Endothelial cell of umbilical vein (primary cell): ENCODE data around the gene CACNA1S.
A peak's percentile ranks its signal among the peaks of the same experiment; 100 is the strongest.

ENCODE experiments used
- CTCF ChIP-seq, 2 donors: IDR thresholded peaks; 1 replicate in 1 of 2; 2 replicates in 1 of 2; pipeline ENCODE4 v1.5.1; 2011; ENCODE audit warnings: low read length in 2 of 2, mild to moderate bottlenecking in 2 of 2, moderate library complexity in 2 of 2, control low read depth in 1 of 2, inconsistent platforms in 1 of 2, low read depth in 1 of 2; ENCODE audit not compliant: insufficient read depth in 1 of 2; ENCODE audit errors: extremely low read depth in 1 of 2
- EZH2 ChIP-seq: IDR thresholded peaks from 2 replicates; pipeline ENCODE4 v1.6.1; 2012; ENCODE audit warnings: borderline replicate concordance, low read depth, mild to moderate bottlenecking, moderate library complexity, low read length, inconsistent platforms; ENCODE audit not compliant: severe bottlenecking
- FOS ChIP-seq: IDR thresholded peaks from 2 replicates; pipeline ENCODE4 v1.6.1; 2011; ENCODE audit warnings: mild to moderate bottlenecking, low read length, moderate library complexity, borderline replicate concordance; ENCODE audit not compliant: insufficient read depth
- GATA2 ChIP-seq: IDR thresholded peaks from 2 replicates; pipeline ENCODE4 v1.7.0; 2011; ENCODE audit warnings: low read depth, mild to moderate bottlenecking, moderate library complexity, mixed read lengths, low read length; ENCODE audit not compliant: insufficient read length, insufficient read depth
- JUN ChIP-seq: IDR thresholded peaks from 2 replicates; pipeline ENCODE4 v1.6.1; 2011; ENCODE audit warnings: borderline replicate concordance, low read depth; ENCODE audit not compliant: insufficient read length, insufficient read depth
- MAX ChIP-seq: IDR thresholded peaks from 2 replicates; pipeline ENCODE4 v1.6.1; 2011; ENCODE audit not compliant: insufficient read depth, insufficient read length
- MYC ChIP-seq: IDR thresholded peaks from one replicate; pipeline ENCODE4 v1.6.1; 2011; ENCODE audit warnings: mild to moderate bottlenecking, low read depth, low read length
- POLR2A ChIP-seq: IDR thresholded peaks from 2 replicates; pipeline ENCODE4 v1.6.1; 2012; ENCODE audit warnings: low read depth, mild to moderate bottlenecking, control low read depth, low read length
- POLR2AphosphoS5 ChIP-seq: IDR thresholded peaks from 2 replicates; pipeline ENCODE4 v1.6.1; 2012; ENCODE audit warnings: low read depth, mild to moderate bottlenecking, control low read depth, low read length, moderate library complexity; ENCODE audit not compliant: insufficient read depth

GRCh38 chr1:201022820-201023516 lies 89.3 kb downstream of the CACNA1S start:
- TF ChIP-seq POLR2AphosphoS5: no peak
- peak in 1 of 2 donors; percentile 6 for TF ChIP-seq CTCF (IDR thresholded peaks at IDR 0.05; ENCODE audit: extremely low read depth in 1 of 2, insufficient read depth in 1 of 2, low read depth in 1 of 2, low read length in 2 of 2)
- TF ChIP-seq EZH2: no peak
- TF ChIP-seq POLR2A: no peak
- TF ChIP-seq GATA2: no peak
- TF ChIP-seq JUN: no peak
- TF ChIP-seq MAX: peak; percentile 13
- no peak for TF ChIP-seq FOS
- no peak for TF ChIP-seq MYC
